PFSK-1 (cell line): ENCODE measurements around the gene E2F3.

Experiments used
- FOXP2 ChIP-seq: optimal IDR thresholded peaks from 2 replicates; pipeline ENCODE3; 2011; ENCODE audit warnings: borderline replicate concordance, control low read depth, inconsistent platforms; ENCODE audit not compliant: insufficient read depth; ENCODE audit errors: extremely low read length, extremely low read depth
- POLR2AphosphoS5 ChIP-seq: IDR thresholded peaks from 2 replicates; pipeline ENCODE4 v1.6.1; 2012; ENCODE audit warnings: low read depth, mild to moderate bottlenecking, control low read depth, low read length, moderate library complexity
- SIN3A ChIP-seq: IDR thresholded peaks from 2 replicates; pipeline ENCODE4 v1.6.1; 2012; ENCODE audit warnings: mild to moderate bottlenecking, low read length, moderate library complexity, borderline replicate concordance; ENCODE audit not compliant: insufficient read depth
- TAF1 ChIP-seq: IDR thresholded peaks from 2 replicates; pipeline ENCODE4 v1.6.1; 2012; ENCODE audit warnings: low read length, control low read depth, borderline replicate concordance; ENCODE audit not compliant: insufficient read depth
- TF ChIP-seq, protein P1 (sequence below), 2 experiments: IDR thresholded peaks; 2 replicates each; pipeline versions ENCODE4 v1.6.1 to v1.8.0; 2011 to 2012; ENCODE audit warnings: low read depth in 2 of 2, low read length in 2 of 2, control low read depth in 1 of 2, inconsistent platforms in 1 of 2, mild to moderate bottlenecking in 1 of 2, moderate library complexity in 1 of 2; ENCODE audit not compliant: insufficient read depth in 1 of 2

E2F3 gene

DNA sequence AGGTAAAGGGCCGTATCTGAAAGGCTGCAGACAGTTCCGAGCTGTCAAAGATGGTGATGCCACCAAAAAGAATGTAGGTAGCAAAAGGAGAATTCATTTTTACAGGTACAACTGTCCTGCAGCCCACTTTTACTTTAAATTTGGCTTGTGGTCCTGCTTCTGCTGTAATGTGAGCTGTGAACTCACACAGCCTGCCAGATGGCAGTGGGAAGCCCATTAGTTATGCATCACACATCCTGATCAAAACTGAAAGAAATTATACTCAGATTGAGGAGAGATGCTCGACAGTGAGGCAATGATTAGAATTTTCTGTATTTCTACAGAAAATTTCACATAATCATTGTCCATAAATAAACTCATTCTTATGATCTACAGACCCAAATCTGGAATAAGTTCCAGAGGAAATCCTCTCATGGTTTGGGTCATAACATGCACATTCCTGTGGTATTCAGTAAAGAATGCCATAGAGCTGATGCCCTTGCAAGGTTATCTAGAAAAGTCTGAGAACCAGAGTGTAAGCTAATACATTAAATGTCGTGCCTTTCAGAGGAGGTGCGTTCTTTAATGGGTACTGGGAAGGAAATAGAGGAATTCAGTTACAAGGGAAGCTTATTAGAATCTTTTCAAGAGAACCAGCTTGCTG is 23.9 kb upstream of the E2F3 start:
- TF ChIP-seq SIN3A (no peak), POLR2AphosphoS5 (no peak), TAF1 (no peak), FOXP2 (no peak)
- TF ChIP-seq, protein P1, sequence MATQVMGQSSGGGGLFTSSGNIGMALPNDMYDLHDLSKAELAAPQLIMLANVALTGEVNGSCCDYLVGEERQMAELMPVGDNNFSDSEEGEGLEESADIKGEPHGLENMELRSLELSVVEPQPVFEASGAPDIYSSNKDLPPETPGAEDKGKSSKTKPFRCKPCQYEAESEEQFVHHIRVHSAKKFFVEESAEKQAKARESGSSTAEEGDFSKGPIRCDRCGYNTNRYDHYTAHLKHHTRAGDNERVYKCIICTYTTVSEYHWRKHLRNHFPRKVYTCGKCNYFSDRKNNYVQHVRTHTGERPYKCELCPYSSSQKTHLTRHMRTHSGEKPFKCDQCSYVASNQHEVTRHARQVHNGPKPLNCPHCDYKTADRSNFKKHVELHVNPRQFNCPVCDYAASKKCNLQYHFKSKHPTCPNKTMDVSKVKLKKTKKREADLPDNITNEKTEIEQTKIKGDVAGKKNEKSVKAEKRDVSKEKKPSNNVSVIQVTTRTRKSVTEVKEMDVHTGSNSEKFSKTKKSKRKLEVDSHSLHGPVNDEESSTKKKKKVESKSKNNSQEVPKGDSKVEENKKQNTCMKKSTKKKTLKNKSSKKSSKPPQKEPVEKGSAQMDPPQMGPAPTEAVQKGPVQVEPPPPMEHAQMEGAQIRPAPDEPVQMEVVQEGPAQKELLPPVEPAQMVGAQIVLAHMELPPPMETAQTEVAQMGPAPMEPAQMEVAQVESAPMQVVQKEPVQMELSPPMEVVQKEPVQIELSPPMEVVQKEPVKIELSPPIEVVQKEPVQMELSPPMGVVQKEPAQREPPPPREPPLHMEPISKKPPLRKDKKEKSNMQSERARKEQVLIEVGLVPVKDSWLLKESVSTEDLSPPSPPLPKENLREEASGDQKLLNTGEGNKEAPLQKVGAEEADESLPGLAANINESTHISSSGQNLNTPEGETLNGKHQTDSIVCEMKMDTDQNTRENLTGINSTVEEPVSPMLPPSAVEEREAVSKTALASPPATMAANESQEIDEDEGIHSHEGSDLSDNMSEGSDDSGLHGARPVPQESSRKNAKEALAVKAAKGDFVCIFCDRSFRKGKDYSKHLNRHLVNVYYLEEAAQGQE (IDR thresholded peaks at IDR 0.05; ENCODE audit: insufficient read depth in 1 of 2, low read depth in 2 of 2, low read length in 2 of 2), result no peak

DNA sequence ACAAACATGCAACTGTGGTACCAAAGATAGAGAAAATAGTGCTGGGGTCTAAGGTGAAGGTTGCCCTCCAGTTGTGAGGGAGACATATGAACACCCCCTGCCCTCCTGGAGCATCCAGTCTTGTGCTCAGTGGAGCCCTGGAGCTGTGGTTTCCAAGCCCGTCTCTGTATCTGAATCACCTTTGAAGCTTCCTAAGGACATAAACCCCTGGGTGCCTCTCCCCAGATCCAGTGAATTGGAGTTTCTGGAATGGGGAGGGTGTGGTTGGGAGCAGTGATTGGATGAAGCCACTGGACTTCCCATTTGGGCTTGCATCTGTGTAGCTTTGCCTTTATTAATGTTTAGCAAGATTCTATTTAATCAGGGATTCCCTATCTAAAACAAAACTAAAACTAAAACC is 22.4 kb upstream of the E2F3 start:
- TF ChIP-seq SIN3A (no peak), POLR2AphosphoS5 (no peak), TAF1 (no peak), FOXP2 (no peak)
- TF ChIP-seq, protein P1 (IDR thresholded peaks at IDR 0.05; ENCODE audit: insufficient read depth in 1 of 2, low read depth in 2 of 2, low read length in 2 of 2), result no peak

DNA sequence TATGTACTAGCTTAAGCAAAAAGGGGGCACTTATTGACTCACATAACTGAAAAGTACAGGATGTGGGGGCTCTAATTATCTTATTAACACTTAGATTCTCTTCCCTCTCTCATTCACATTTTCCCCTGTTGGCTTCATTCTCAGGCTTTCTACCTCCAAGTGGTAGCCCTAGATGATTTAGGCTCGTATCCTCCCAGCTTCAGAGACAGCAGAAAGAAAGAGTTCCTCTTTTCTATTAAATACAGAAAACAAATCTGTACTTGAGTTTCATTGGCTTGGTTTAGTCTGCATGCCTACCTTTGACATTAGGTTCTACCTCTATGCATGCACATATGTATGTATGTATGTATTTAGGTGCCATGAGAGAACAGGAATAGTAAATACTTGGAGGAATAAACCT is 15.5 kb upstream of the E2F3 start:
- no peak for TF ChIP-seq TAF1
- TF ChIP-seq, protein P1 (IDR thresholded peaks at IDR 0.05; ENCODE audit: insufficient read depth in 1 of 2, low read depth in 2 of 2, low read length in 2 of 2), result no peak
- no peak for TF ChIP-seq POLR2AphosphoS5
- TF ChIP-seq SIN3A, result no peak
- TF ChIP-seq FOXP2, result no peak

DNA sequence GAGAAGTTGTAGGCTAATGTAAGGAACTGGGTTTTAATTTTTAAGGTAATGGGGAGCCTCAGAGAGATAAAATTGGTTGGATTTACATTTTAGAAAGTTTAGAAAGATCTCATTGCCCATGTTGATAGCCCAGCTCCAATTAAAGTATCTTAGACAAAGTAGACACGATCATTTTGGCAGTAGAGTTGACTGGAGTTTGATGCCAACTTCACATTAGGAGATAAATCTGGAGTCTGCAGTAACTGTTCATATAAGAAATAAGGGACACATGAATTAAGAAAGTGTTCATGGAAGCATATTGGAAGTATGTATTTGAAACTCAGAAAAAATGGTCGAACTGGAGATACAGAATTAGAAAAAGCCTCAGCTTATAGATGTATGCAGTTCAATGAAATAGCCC is 12.6 kb upstream of the E2F3 start:
- TF ChIP-seq POLR2AphosphoS5, result no peak
- no peak for TF ChIP-seq FOXP2
- TF ChIP-seq TAF1, result no peak
- TF ChIP-seq SIN3A, result no peak
- TF ChIP-seq, protein P1 (IDR thresholded peaks at IDR 0.05; ENCODE audit: insufficient read depth in 1 of 2, low read depth in 2 of 2, low read length in 2 of 2), result no peak
